Iris pigment epithelial cell (primary cell): ENCODE data around the gene DNAAF6.

Experiments
- DNase-seq: peaks from one replicate; pipeline ENCODE4 v3.0.0-alpha.2; 2011; ENCODE audit warnings: low read depth

DNAAF6 gene

DNA sequence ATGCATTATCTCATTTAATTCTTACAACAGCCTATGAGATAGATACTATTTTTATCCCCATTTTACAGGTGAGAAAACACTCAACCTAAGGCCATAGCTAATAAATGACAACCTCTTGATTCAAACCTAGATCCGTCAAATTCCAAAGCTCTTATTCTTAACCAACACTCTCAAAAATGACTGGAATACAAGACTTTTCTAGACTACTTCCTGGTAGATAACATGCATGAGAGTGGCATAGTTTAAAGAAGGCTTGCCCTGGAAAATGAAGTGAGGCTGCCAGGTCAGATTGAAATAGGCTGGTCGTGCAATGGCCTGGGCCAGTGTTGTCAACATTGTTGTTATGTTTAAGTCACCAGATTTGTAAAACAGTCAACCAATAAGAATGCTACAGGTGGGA, 86.6 kb downstream of the DNAAF6 start:
- DNase-seq: no peak
